ENCODE measurements around the gene THEMIS2. TPM values are rescaled to one million over a fixed set of nuclear protein-coding genes. Genes with fewer than 3 reads are reported as not detected.

The THEMIS2 gene
- total and polyA plus RNA-seq, 5 donors from 2014 or later = 37.9 to 69.9 (median 59.2) TPM

GRCh38 chr1:27884006-27884954, 11.9 kb downstream of the THEMIS2 start:
- peak overlapping the region; percentile 46 to 96 (median 91) for H3K27ac Mint-ChIP-seq
- H3K4me3 Mint-ChIP-seq = peak overlapping the region in 1 of 4 donors; percentile 47
- peaks cover 32% of the 10 kb centered on the region for H3K4me1 ChIP-seq (ENCODE audit: control insufficient read depth, insufficient read depth, low read length, poor library complexity, severe bottlenecking)
- DNase-seq = no peak
- peaks cover 68% of the 10 kb centered on the region for H3K36me3 ChIP-seq (ENCODE audit: control insufficient read depth, insufficient read depth, low read length)
- no peak overlapping the region for H3K4me3 ChIP-seq (ENCODE audit: low read depth, low read length)
- no peak overlapping the region for H3K27ac ChIP-seq (ENCODE audit: insufficient read depth, low read length, poor library complexity, severe bottlenecking)
- peaks cover 6 to 63% (median 31%) of the 10 kb centered on the region in 4 donors for H3K4me1 Mint-ChIP-seq
- no peaks in the 10 kb centered on the region for H3K27me3 ChIP-seq (ENCODE audit: control insufficient read depth, insufficient read depth, low read length)
- H3K27me3 Mint-ChIP-seq = no peaks in the 10 kb centered on the region
- no peaks in the 10 kb centered on the region for H3K9me3 ChIP-seq (ENCODE audit: control insufficient read depth in 2 of 2, low read length in 2 of 2)
- peaks cover 44% of the 10 kb centered on the region for H3K36me3 Mint-ChIP-seq
- no peak for ATAC-seq (ENCODE audit: low read depth in 2 of 2)
- H3K9me3 Mint-ChIP-seq = peaks cover 0 to 2% (median 0%) of the 10 kb centered on the region in 7 donors

- Mint-ChIP-seq H3K9me3 (peaks cover 0 to 2% (median 0%) of the 10 kb centered on the region in 7 donors), H3K27me3 (no peaks in the 10 kb centered on the region), H3K4me1 (peaks cover 6 to 64% (median 32%) of the 10 kb centered on the region in 4 donors), H3K4me3 (peak overlapping the region in 1 of 4 donors; percentile 47), H3K27ac (peak overlapping the region; percentile 46 to 96 (median 91)), H3K36me3 (peaks cover 42% of the 10 kb centered on the region)
- Histone ChIP-seq H3K27ac (ENCODE audit: insufficient read depth, low read length, poor library complexity, severe bottlenecking) (no peak overlapping the region), H3K36me3 (ENCODE audit: control insufficient read depth, insufficient read depth, low read length) (peaks cover 66% of the 10 kb centered on the region), H3K4me1 (ENCODE audit: control insufficient read depth, insufficient read depth, low read length, poor library complexity, severe bottlenecking) (peaks cover 37% of the 10 kb centered on the region), H3K9me3 (ENCODE audit: control insufficient read depth in 2 of 2, low read length in 2 of 2) (no peaks in the 10 kb centered on the region), H3K27me3 (ENCODE audit: control insufficient read depth, insufficient read depth, low read length) (no peaks in the 10 kb centered on the region), H3K4me3 (ENCODE audit: low read depth, low read length) (no peak overlapping the region)
- DNase-seq (no peak), ATAC-seq (ENCODE audit: low read depth in 2 of 2) (no peak)
Measured at GRCh38 chr1:27885114-27885528, 12.8 kb downstream of the THEMIS2 start.

GRCh38 chr1:27885621-27886352, 13.4 kb downstream of the THEMIS2 start:
- ATAC-seq (ENCODE audit: low read depth in 2 of 2) = no peak
- peaks cover 46% of the 10 kb centered on the region for H3K36me3 Mint-ChIP-seq
- peak overlapping the region; percentile 48 for H3K27ac ChIP-seq (ENCODE audit: insufficient read depth, low read length, poor library complexity, severe bottlenecking)

GRCh38 chr1:27886353-27886679, 14.0 kb downstream of the THEMIS2 start:
- H3K9me3 ChIP-seq (ENCODE audit: control insufficient read depth in 2 of 2, low read length in 2 of 2) = no peaks in the 10 kb centered on the region
- peaks cover 0 to 2% (median 0%) of the 10 kb centered on the region in 7 donors for H3K9me3 Mint-ChIP-seq
- H3K4me1 ChIP-seq (ENCODE audit: control insufficient read depth, insufficient read depth, low read length, poor library complexity, severe bottlenecking) = peaks cover 42% of the 10 kb centered on the region
- no peaks in the 10 kb centered on the region for H3K27me3 ChIP-seq (ENCODE audit: control insufficient read depth, insufficient read depth, low read length)
- peaks cover 6 to 74% (median 38%) of the 10 kb centered on the region in 4 donors for H3K4me1 Mint-ChIP-seq
- H3K4me3 Mint-ChIP-seq = peak overlapping the region in 3 of 4 donors; percentile 38 to 84 (median 77)
- no peaks in the 10 kb centered on the region for H3K27me3 Mint-ChIP-seq
- ATAC-seq (ENCODE audit: low read depth in 2 of 2) (no peak), DNase-seq (no peak)
- H3K36me3 Mint-ChIP-seq = peaks cover 48% of the 10 kb centered on the region
- H3K27ac Mint-ChIP-seq = peak overlapping the region; percentile 93 to 97 (median 96)
- H3K4me3 ChIP-seq (ENCODE audit: low read depth, low read length) = peak overlapping the region; percentile 64
- peaks cover 70% of the 10 kb centered on the region for H3K36me3 ChIP-seq (ENCODE audit: control insufficient read depth, insufficient read depth, low read length)
- peak overlapping the region; percentile 48 for H3K27ac ChIP-seq (ENCODE audit: insufficient read depth, low read length, poor library complexity, severe bottlenecking)

More at GRCh38 chr1:27885621-27886352, 13.4 kb downstream of the THEMIS2 start:
- Mint-ChIP-seq H3K9me3 (peaks cover 0 to 2% (median 0%) of the 10 kb centered on the region in 7 donors), H3K4me1 (peaks cover 6 to 70% (median 35%) of the 10 kb centered on the region in 4 donors), H3K27me3 (no peaks in the 10 kb centered on the region), H3K4me3 (no peak overlapping the region), H3K27ac (peak overlapping the region; percentile 93 to 97 (median 96))
- H3K36me3 ChIP-seq (ENCODE audit: control insufficient read depth, insufficient read depth, low read length) = peaks cover 67% of the 10 kb centered on the region
- H3K4me3 ChIP-seq (ENCODE audit: low read depth, low read length) = no peak overlapping the region
- no peaks in the 10 kb centered on the region for H3K27me3 ChIP-seq (ENCODE audit: control insufficient read depth, insufficient read depth, low read length)
- no peak for DNase-seq
- H3K9me3 ChIP-seq (ENCODE audit: control insufficient read depth in 2 of 2, low read length in 2 of 2) = no peaks in the 10 kb centered on the region
- peaks cover 37% of the 10 kb centered on the region for H3K4me1 ChIP-seq (ENCODE audit: control insufficient read depth, insufficient read depth, low read length, poor library complexity, severe bottlenecking)

- H3K4me3 ChIP-seq (ENCODE audit: low read depth, low read length) = peak overlapping the region; percentile 64
- H3K9me3 ChIP-seq (ENCODE audit: control insufficient read depth in 2 of 2, low read length in 2 of 2) = no peaks in the 10 kb centered on the region
- Mint-ChIP-seq H3K27me3 (no peaks in the 10 kb centered on the region), H3K4me3 (peak overlapping the region; percentile 30 to 85 (median 80)), H3K9me3 (peaks cover 0 to 2% (median 0%) of the 10 kb centered on the region in 7 donors), H3K27ac (peak overlapping the region; percentile 93 to 97 (median 96)), H3K36me3 (peaks cover 52% of the 10 kb centered on the region), H3K4me1 (peaks cover 6 to 77% (median 40%) of the 10 kb centered on the region in 4 donors)
- H3K27me3 ChIP-seq (ENCODE audit: control insufficient read depth, insufficient read depth, low read length) = no peaks in the 10 kb centered on the region
- no peak for DNase-seq
- peak overlapping the region; percentile 48 for H3K27ac ChIP-seq (ENCODE audit: insufficient read depth, low read length, poor library complexity, severe bottlenecking)
- ATAC-seq (ENCODE audit: low read depth in 2 of 2) = no peak
- H3K4me1 ChIP-seq (ENCODE audit: control insufficient read depth, insufficient read depth, low read length, poor library complexity, severe bottlenecking) = peaks cover 46% of the 10 kb centered on the region
- peaks cover 73% of the 10 kb centered on the region for H3K36me3 ChIP-seq (ENCODE audit: control insufficient read depth, insufficient read depth, low read length)
Measured at GRCh38 chr1:27886744-27887143, 14.4 kb downstream of the THEMIS2 start.

- H3K27ac Mint-ChIP-seq = peak overlapping the region; percentile 93 to 97 (median 96)
- Histone ChIP-seq H3K4me1 (ENCODE audit: control insufficient read depth, insufficient read depth, low read length, poor library complexity, severe bottlenecking) (peaks cover 51% of the 10 kb centered on the region), H3K4me3 (ENCODE audit: low read depth, low read length) (peak overlapping the region; percentile 64), H3K27ac (ENCODE audit: insufficient read depth, low read length, poor library complexity, severe bottlenecking) (peak overlapping the region; percentile 48), H3K9me3 (ENCODE audit: control insufficient read depth in 2 of 2, low read length in 2 of 2) (no peaks in the 10 kb centered on the region), H3K27me3 (ENCODE audit: control insufficient read depth, insufficient read depth, low read length) (no peaks in the 10 kb centered on the region), H3K36me3 (ENCODE audit: control insufficient read depth, insufficient read depth, low read length) (peaks cover 73% of the 10 kb centered on the region)
- ATAC-seq (ENCODE audit: low read depth in 2 of 2) (peak; percentile 85 to 86), DNase-seq (peak in 2 of 3 donors; percentile 57 to 90)
- peak overlapping the region; percentile 30 to 85 (median 80) for H3K4me3 Mint-ChIP-seq
- peaks cover 6 to 83% (median 42%) of the 10 kb centered on the region in 4 donors for H3K4me1 Mint-ChIP-seq
- peaks cover 0 to 2% (median 0%) of the 10 kb centered on the region in 7 donors for H3K9me3 Mint-ChIP-seq
- H3K36me3 Mint-ChIP-seq = peaks cover 57% of the 10 kb centered on the region
- no peaks in the 10 kb centered on the region for H3K27me3 Mint-ChIP-seq
Measured at GRCh38 chr1:27887215-27888021, 15.1 kb downstream of the THEMIS2 start.

- DNase-seq = no peak
- H3K27ac ChIP-seq (ENCODE audit: insufficient read depth, low read length, poor library complexity, severe bottlenecking) = no peak overlapping the region
- Mint-ChIP-seq H3K27ac (peak overlapping the region; percentile 73 to 96 (median 92)), H3K9me3 (peaks cover 0 to 2% (median 0%) of the 10 kb centered on the region in 7 donors), H3K27me3 (no peaks in the 10 kb centered on the region), H3K4me3 (peak overlapping the region in 1 of 4 donors; percentile 10), H3K36me3 (peaks cover 52% of the 10 kb centered on the region), H3K4me1 (peaks cover 6 to 70% (median 42%) of the 10 kb centered on the region in 4 donors)
- peaks cover 73% of the 10 kb centered on the region for H3K36me3 ChIP-seq (ENCODE audit: control insufficient read depth, insufficient read depth, low read length)
- ATAC-seq (ENCODE audit: low read depth in 2 of 2) = no peak
- H3K4me3 ChIP-seq (ENCODE audit: low read depth, low read length) = no peak overlapping the region
- H3K9me3 ChIP-seq (ENCODE audit: control insufficient read depth in 2 of 2, low read length in 2 of 2) = no peaks in the 10 kb centered on the region
- H3K27me3 ChIP-seq (ENCODE audit: control insufficient read depth, insufficient read depth, low read length) = no peaks in the 10 kb centered on the region
- H3K4me1 ChIP-seq (ENCODE audit: control insufficient read depth, insufficient read depth, low read length, poor library complexity, severe bottlenecking) = peaks cover 53% of the 10 kb centered on the region
Measured at GRCh38 chr1:27889506-27889905, 17.2 kb downstream of the THEMIS2 start.
